ENCODE measurements around the gene RBM6. TPM values are rescaled to one million over a fixed set of nuclear protein-coding genes. Genes with fewer than 3 reads are reported as not detected.
"Not testable (repeated sequence)": the region's sequence is repeated elsewhere in the genome, so short reads cannot be mapped to it uniquely, and the experiment has no call there.

Gene RBM6
- total RNA-seq, 1 donor from 2014 or later: 99.0 TPM

DNA sequence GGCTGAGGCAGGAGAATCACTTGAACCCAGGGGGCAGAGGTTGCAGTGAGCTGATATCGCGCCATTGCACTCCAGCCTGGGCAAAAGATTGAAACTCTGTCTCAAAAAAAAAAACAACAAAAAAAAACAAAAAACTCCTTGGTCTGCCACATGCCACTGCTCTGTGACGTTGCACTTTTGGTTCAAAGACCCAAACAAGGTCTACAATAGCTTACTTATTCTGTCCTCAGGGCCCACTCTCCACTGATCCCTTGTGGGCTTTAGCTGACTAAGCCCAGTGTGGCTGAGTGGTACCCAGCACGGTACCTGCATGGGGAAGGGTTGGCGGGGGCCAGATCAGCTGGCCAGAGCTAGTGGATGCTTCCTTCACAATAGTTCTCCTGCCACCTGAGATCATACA, 12.2 kb upstream of the RBM6 start:
- intact Hi-C loops (cut with micrococcal nuclease): loop anchor here (2.0 kb wide), 2 partner anchors 71 to 125 kb away; partner anchors contain the start of genes INKA1 and TRAIP
- Mint-ChIP-seq H3K4me1 (ENCODE audit: low read depth) (peaks cover 21% of the 10 kb centered on the region), H3K4me3 (peak overlapping the region; percentile 90), H3K27ac (no peak overlapping the region), H3K9me3 (no peaks in the 10 kb centered on the region), H3K36me3 (ENCODE audit: low read depth) (peaks cover 3% of the 10 kb centered on the region), H3K27me3 (ENCODE audit: insufficient read depth) (no peaks in the 10 kb centered on the region)
- DNase-seq (ENCODE audit: low spot score): no peak

DNA sequence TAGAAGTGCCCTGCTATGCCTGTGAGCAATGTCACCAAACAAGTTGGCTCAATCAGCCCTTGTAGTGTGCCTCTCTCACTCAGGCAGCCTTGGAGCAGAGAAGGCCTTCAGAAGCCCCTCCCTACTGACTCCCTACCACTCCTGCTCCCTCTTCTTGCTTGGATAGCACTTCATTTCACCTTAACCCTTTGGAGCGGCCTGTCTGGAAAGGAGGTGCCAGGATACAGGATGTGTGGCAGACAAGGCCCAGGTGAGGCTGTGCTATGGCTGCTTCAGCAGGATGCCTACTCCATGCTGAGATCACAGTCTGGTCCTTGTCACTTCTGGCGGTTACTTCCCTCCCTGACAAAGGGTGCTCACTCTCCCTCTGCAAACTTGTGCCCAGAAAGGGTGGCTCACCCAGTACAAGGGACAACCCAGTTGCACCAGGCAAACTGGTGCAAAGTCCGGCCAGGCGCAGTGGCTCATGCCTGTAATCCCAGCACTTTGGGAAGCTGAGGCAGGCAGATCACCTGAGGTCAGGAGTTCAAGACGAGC, 11.4 kb upstream of the RBM6 start:
- Mint-ChIP-seq H3K4me1 (ENCODE audit: low read depth) (peaks cover 21% of the 10 kb centered on the region), H3K36me3 (ENCODE audit: low read depth) (peaks cover 3% of the 10 kb centered on the region), H3K4me3 (peak overlapping the region; percentile 90), H3K27ac (no peak overlapping the region), H3K9me3 (no peaks in the 10 kb centered on the region), H3K27me3 (ENCODE audit: insufficient read depth) (no peaks in the 10 kb centered on the region)
- intact Hi-C loops (cut with micrococcal nuclease): loop anchor here (1.0 to 2.0 kb wide), 8 partner anchors 12 to 364 kb away; partner anchors contain the start of genes IFRD2, INKA1, IP6K1 and MST1R
- DNase-seq (ENCODE audit: low spot score): no peak

DNA sequence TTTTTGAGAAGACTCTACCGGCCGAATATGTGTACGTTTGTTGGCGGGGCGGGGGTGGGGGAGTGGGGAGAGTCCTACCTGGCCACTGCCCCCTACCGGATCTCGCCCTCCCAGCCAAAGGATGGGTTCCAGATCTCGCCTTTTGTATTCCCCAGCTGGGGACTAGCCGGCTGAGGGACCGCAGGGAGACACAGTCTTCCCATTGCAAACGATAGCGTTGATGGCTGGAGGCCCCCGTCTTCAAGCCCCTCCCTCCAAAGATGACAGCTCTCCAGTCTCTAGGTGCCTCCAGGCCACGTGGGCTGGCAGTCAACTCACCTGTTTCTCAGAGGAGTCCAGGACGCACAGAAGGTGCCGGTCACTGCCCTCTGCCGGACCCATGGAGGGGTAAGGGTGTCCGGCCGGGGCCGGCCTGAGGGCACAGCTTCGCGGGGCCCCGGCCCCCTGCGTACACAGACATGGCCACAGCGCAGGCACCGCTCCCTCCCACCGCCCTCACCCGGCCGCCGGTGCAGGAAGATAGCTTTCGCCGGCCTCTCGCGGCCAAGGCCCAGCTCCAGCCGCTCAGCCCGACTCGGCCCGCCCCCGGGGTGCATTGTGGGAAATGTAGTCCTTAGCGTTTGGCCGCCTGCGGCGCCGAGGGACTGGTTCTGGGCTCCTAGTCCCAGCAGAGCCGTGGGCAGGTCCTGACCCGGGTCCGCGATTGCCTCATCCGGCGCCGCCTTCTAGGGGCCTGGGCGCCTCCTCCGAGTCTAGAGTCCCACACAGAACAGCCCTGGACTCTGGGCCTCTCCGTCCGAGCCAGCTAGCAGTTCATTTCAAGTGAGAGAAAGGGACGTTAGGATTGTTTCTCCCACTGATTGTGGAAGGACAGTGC, 10.4 kb upstream of the RBM6 start, which contains the start of gene MON1A:
MON1A (minus strand) TSS at position 521 of the 877 bp plus-strand sequence. CDS start 16,465 bp downstream, outside the sequence.
- no peaks in the 10 kb centered on the region for H3K27me3 Mint-ChIP-seq (ENCODE audit: insufficient read depth)
- peak; percentile 88 for DNase-seq (ENCODE audit: low spot score)
- H3K4me1 Mint-ChIP-seq (ENCODE audit: low read depth): peaks cover 21% of the 10 kb centered on the region
- no peaks in the 10 kb centered on the region for H3K9me3 Mint-ChIP-seq
- H3K27ac Mint-ChIP-seq: peak within 1 kb of the TSS; percentile 81
- H3K36me3 Mint-ChIP-seq (ENCODE audit: low read depth): peaks cover 3% of the 10 kb centered on the region
- peak within 1 kb of the TSS; percentile 90 for H3K4me3 Mint-ChIP-seq
- intact Hi-C loops (cut with micrococcal nuclease): loop anchor here (1.0 to 2.0 kb wide), 8 partner anchors 11 to 363 kb away; partner anchors contain the start of genes IFRD2, INKA1, IP6K1 and MST1R

DNA sequence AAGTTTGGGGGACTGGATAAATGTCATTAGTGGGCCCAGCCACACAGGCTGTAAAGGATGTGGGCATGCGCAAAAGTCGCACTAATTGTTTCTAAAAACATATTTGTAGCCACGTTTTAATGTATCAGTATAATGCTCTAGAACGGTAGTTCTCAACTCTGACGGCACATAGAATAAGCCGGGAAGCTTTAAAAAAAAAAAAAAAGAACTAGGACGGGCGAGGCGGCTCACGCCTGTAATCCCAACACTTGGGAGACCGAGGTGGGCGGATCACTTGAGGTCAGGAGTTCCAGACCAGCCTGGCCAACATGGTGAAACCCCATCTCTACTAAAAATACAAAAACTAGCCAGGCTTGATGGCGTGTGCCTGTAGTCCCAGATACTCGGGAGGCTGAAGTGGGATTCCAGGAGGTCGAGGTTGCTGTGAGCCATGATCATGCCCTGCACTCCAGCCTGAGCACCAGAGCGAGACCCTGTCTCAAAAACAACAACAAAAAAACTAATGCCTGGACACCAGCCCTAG, 9.7 kb upstream of the RBM6 start:
- DNase-seq (ENCODE audit: low spot score): no peak
- Mint-ChIP-seq H3K27ac (peak overlapping the region; percentile 81), H3K9me3 (no peaks in the 10 kb centered on the region), H3K4me1 (ENCODE audit: low read depth) (peaks cover 21% of the 10 kb centered on the region), H3K27me3 (ENCODE audit: insufficient read depth) (no peaks in the 10 kb centered on the region), H3K4me3 (peak overlapping the region; percentile 90), H3K36me3 (ENCODE audit: low read depth) (peaks cover 3% of the 10 kb centered on the region)
- intact Hi-C loops (cut with micrococcal nuclease): no loop called here

DNA sequence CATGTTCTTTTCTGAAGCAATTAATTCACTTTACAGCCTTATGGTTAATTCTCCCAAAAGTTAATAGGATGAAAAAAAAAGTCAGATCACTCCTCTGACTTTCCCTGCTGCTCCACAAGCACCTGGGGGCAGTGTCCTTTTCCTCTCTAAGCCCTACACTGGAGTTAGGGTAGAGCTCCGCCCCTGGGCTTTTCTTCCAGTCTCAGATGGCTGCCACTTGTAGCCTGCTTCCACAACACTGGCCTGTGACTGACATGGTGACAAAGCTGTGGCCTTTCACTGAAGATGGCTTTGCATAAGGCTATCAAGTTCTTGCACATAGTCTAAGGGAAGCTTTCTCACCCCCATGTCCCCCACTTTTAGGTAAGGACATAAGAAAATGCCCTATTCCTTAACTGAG, 9.0 kb upstream of the RBM6 start:
- H3K27me3 Mint-ChIP-seq (ENCODE audit: insufficient read depth): no peaks in the 10 kb centered on the region
- no peak for DNase-seq (ENCODE audit: low spot score)
- no peak overlapping the region for H3K27ac Mint-ChIP-seq
- intact Hi-C loops (cut with micrococcal nuclease): no loop called here
- no peaks in the 10 kb centered on the region for H3K9me3 Mint-ChIP-seq
- H3K4me1 Mint-ChIP-seq (ENCODE audit: low read depth): peaks cover 20% of the 10 kb centered on the region
- peaks cover 3% of the 10 kb centered on the region for H3K36me3 Mint-ChIP-seq (ENCODE audit: low read depth)
- no peak overlapping the region for H3K4me3 Mint-ChIP-seq

DNA sequence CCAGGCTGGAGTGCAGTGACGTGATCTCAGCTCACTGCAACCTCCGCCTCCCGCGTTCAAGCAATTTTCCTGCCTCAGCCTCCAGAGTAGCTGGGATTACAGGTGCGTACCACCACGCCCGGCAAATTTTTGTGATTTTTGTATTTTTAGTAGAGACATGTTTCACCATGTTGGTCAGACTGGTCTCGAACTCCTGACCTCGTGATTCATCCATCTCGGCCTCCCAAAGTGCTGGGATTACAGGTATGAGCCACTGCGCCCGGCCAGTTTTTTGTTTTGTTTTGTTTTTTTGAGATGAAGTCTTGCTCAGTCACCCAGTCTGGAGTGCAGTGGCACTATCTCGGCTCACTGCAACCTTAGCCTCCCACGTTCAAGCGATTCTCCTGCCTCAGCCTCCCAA, 7.7 kb upstream of the RBM6 start:
- DNase-seq (ENCODE audit: low spot score); H3K36me3 Mint-ChIP-seq (ENCODE audit: low read depth); H3K27ac Mint-ChIP-seq; H3K9me3 Mint-ChIP-seq; intact Hi-C loops (cut with micrococcal nuclease); H3K27me3 Mint-ChIP-seq (ENCODE audit: insufficient read depth); H3K4me3 Mint-ChIP-seq: not testable (repeated sequence)
- peaks cover 16% of the 10 kb centered on the region for H3K4me1 Mint-ChIP-seq (ENCODE audit: low read depth)

DNA sequence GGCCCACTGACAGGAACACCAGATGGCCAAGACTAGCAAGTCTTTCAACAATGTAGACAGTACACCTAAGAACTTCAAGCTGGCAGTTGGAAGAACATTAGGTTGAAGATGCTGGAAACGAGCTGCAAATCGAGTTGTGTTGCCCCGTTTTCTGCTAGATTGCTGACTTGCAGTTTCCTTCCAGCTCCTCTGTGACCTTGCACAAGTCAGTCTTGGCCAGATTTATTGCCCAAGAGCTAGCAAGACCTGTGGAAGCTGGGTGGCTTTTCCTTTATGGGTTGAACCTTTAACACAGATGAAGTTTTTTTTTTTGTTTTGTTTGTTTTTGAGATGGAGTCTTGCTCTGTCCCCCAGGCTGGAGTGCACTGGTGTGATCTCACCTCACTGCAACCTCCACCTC, 2.9 kb upstream of the RBM6 start:
- intact Hi-C loops (cut with micrococcal nuclease): no loop called here
- DNase-seq (ENCODE audit: low spot score): no peak
- H3K4me1 Mint-ChIP-seq (ENCODE audit: low read depth): peaks cover 8% of the 10 kb centered on the region
- peaks cover 6% of the 10 kb centered on the region for H3K36me3 Mint-ChIP-seq (ENCODE audit: low read depth)
- no peaks in the 10 kb centered on the region for H3K27me3 Mint-ChIP-seq (ENCODE audit: insufficient read depth)
- H3K27ac Mint-ChIP-seq: no peak overlapping the region
- no peaks in the 10 kb centered on the region for H3K9me3 Mint-ChIP-seq
- no peak overlapping the region for H3K4me3 Mint-ChIP-seq

DNA sequence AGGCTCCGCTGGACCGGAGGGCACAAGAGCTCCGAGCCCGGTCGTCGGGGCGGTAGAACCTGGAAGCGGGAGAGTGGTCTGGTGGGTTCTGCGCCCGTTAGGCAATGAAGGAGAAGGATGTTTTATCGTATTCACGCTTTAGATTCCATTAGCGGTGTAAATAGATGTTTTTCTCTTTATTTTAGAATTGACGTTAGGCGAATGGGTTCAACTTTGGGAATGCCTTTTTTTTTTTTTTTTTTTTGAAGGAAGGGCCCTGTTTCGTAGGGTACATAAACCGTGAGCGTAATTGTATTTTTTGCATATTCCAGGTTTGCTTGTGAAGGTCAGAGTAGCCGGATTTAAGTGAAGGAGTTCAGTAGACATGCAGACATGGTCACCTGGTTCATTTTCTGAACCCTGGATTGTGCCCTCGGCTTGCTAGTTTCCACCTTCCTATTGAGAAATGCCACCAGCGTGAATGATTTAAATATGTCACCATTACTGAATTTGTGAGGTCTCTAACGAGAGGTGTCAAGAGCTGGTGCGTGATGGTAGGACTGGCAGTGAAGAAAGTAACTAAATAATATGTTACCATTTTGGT, 808 bp downstream of the RBM6 start:
- H3K27ac Mint-ChIP-seq: peak overlapping the region; percentile 98
- H3K4me1 Mint-ChIP-seq (ENCODE audit: low read depth): peaks cover 22% of the 10 kb centered on the region
- no peaks in the 10 kb centered on the region for H3K27me3 Mint-ChIP-seq (ENCODE audit: insufficient read depth)
- H3K9me3 Mint-ChIP-seq: peaks cover 4% of the 10 kb centered on the region
- DNase-seq (ENCODE audit: low spot score): no peak
- peaks cover 14% of the 10 kb centered on the region for H3K36me3 Mint-ChIP-seq (ENCODE audit: low read depth)
- peak overlapping the region; percentile 97 for H3K4me3 Mint-ChIP-seq
- intact Hi-C loops (cut with micrococcal nuclease): loop anchor here (1.0 to 5.0 kb wide), 10 partner anchors 11 to 1473 kb away; partner anchors contain the start of genes APEH, GNAI2, HYAL3 and IP6K1

DNA sequence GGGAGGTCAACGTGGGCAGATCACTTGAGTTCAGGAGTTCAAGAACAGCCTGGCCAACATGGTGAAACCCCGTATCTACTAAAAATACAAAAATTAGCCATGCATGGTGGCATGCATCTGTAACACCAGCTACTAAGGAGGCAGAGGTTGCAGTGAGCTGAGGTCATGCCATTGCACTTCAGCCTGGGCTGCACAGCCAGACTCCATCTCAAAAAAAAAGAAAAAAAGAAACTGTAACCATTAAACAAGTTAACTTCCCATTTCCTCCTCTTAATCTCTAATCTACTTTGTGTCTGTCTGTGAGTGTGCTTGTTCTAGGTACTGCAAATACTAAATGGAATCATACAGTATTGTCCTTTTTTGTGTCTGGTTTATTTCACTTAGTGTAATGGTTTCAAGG, 2.7 kb downstream of the RBM6 start:
- Mint-ChIP-seq H3K4me3 (peak overlapping the region; percentile 28), H3K27me3 (ENCODE audit: insufficient read depth) (no peaks in the 10 kb centered on the region), H3K36me3 (ENCODE audit: low read depth) (peaks cover 21% of the 10 kb centered on the region), H3K4me1 (ENCODE audit: low read depth) (peaks cover 22% of the 10 kb centered on the region), H3K9me3 (peaks cover 4% of the 10 kb centered on the region), H3K27ac (no peak overlapping the region)
- no peak for DNase-seq (ENCODE audit: low spot score)
- intact Hi-C loops (cut with micrococcal nuclease): loop anchor here (5.0 kb wide), 2 partner anchors 145 to 1475 kb away; partner anchors contain the start of gene RBM5

DNA sequence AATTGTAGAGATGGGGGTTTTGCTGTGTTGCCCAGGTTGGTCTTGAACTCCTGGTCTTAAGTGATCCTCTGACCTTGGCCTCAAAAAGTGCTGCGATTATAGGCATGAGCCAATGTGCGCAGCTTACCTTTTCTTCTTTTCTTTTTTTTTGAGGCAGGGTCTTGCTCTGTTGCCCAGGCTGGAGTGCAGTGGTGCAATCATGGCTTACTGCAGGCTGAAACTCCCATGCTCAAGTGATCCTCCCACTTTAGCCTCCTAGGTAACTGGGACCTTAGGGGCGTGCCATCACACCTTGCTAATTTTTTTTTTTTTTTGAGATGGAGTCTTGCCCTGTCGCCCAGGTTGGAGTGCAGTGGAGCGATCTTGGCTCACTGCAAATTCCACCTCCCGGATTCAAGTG, 13.0 kb downstream of the RBM6 start:
- no peak for DNase-seq (ENCODE audit: low spot score)
- peaks cover 1% of the 10 kb centered on the region for H3K36me3 Mint-ChIP-seq (ENCODE audit: low read depth)
- no peaks in the 10 kb centered on the region for H3K9me3 Mint-ChIP-seq
- H3K27ac Mint-ChIP-seq: no peak overlapping the region
- H3K4me3 Mint-ChIP-seq: no peak overlapping the region
- H3K27me3 Mint-ChIP-seq (ENCODE audit: insufficient read depth): no peaks in the 10 kb centered on the region
- intact Hi-C loops (cut with micrococcal nuclease): no loop called here
- peaks cover 20% of the 10 kb centered on the region for H3K4me1 Mint-ChIP-seq (ENCODE audit: low read depth)

DNA sequence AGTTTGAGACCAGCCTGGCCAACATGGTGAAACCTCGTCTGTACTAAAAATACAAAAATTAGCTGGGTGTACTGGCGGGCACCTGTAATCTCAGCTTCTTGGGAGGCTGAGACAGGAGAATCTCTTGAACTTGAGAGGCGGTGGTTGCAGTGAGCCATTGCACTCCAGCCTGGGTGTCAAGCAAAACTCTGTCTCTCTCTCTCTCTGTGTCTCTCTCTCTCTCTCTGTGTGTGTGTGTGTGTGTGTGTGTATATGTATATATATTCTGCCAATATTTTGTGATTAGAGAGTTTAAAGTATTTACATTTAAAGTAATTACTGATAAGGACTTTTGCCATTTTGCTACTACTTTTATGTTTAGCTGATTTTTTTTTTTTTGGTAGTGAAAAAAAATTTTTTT, 15.7 kb downstream of the RBM6 start:
- Mint-ChIP-seq H3K27ac (no peak overlapping the region), H3K27me3 (ENCODE audit: insufficient read depth) (no peaks in the 10 kb centered on the region), H3K36me3 (ENCODE audit: low read depth) (peaks cover 9% of the 10 kb centered on the region), H3K4me3 (no peak overlapping the region), H3K9me3 (no peaks in the 10 kb centered on the region), H3K4me1 (ENCODE audit: low read depth) (peaks cover 12% of the 10 kb centered on the region)
- no peak for DNase-seq (ENCODE audit: low spot score)
- intact Hi-C loops (cut with micrococcal nuclease): no loop called here

DNA sequence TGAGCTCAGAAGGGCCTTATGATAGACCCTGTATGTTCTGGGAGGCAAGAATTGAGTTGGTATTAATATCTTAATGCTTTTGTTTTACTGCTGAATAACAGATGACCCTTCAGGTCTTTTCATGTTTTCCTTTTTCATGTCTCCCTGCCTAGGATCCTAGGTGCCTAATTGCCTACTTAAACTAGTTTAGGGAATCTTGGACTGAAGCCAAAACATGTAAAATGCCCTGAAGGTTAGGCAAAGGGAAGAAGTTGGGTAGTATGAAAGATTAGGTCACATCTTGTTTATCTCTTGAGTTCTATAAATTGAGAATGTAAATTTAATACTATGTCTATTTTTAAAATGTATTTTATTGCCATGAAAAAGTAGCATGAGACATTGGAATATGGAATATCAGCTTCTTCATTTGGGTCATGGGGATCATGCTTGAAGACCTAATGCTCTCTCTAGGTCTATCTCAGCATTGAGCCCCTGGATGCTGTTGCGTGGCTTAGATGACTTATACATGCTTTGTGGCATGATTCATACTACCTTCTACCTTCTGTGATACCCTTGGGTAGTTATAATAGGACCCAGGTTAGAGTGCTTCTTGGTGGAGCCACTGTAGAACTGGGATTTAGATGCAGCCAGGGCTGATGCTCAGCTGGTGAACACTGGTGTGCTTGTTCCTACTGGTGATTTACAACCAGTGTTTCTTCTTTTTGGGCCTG, 26.4 kb downstream of the RBM6 start:
- no peaks in the 10 kb centered on the region for H3K27me3 Mint-ChIP-seq (ENCODE audit: insufficient read depth)
- no peak for DNase-seq (ENCODE audit: low spot score)
- H3K4me3 Mint-ChIP-seq: no peak overlapping the region

More for the DNA sequence above, 26.4 kb downstream of the RBM6 start:
- H3K4me1 Mint-ChIP-seq (ENCODE audit: low read depth): no peaks in the 10 kb centered on the region
- H3K9me3 Mint-ChIP-seq: no peaks in the 10 kb centered on the region
- H3K36me3 Mint-ChIP-seq (ENCODE audit: low read depth): peaks cover 9% of the 10 kb centered on the region
- intact Hi-C loops (cut with micrococcal nuclease): no loop called here
- no peak overlapping the region for H3K27ac Mint-ChIP-seq
